Stimulated activated CD8-positive, alpha-beta memory T cell treated with anti-CD3 and anti-CD28 coated beads, Interleukin-7, amount 100 ng/mL, for 24 hours (primary cell): ENCODE measurements around the gene PPP4R3A.
"Not testable (repeated sequence)": the region's sequence is repeated elsewhere in the genome, so short reads cannot be mapped to it uniquely, and the experiment has no call there.

Experiments
- DNase-seq: peaks from one replicate; pipeline ENCODE4 v3.0.0-alpha.2; 2020; ENCODE audit warnings: low read depth

PPP4R3A gene

DNA sequence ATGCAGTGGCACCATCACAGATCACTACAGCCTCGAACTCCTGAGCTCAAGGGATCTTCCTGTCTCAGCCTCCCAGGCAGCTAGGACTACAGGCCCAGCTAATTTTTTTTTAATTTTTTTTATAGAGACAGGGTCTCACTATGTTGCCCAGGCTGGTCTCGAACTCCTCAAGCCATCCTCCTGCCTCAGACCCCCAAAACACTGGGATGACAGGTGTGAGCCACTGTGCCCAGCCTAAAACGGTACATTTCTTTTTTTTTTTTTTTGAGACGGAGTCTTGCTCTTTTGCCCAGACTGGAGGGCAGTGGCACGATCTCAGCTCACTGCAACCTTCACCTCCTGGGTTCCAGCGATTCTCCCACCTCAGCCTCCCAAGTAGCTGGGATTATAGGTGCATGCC lies 100.9 kb downstream of the PPP4R3A start:
- not testable (repeated sequence) for DNase-seq
